Stimulated activated CD8-positive, alpha-beta memory T cell treated with anti-CD3 and anti-CD28 coated beads, Interleukin-12 subunit alpha, Interleukin-12 subunit beta, amount 100 ng/mL, for 24 hours (primary cell): ENCODE results near the gene PTRHD1.
"Not testable (repeated sequence)": the region's sequence is repeated elsewhere in the genome, so short reads cannot be mapped to it uniquely, and the experiment has no call there.

Experiments
- DNase-seq: peaks from one replicate; pipeline ENCODE4 v3.0.0-alpha.2; 2020; ENCODE audit errors: extremely low read depth

The PTRHD1 gene

GRCh38 chr2:24792874-24793760 lies at the start of gene PTRHD1, which contains the start of gene CENPO:
TSS of gene PTRHD1 (minus strand) at chr2:24793391. CDS start at chr2:24793377, 14 bp downstream.
TSS of gene CENPO (plus strand) at chr2:24793425. CDS start at chr2:24793920, 495 bp downstream.
- peak; percentile 87 for DNase-seq

GRCh38 chr2:24842081-24843050 lies 49.2 kb upstream of the PTRHD1 start:
- no peak for DNase-seq

GRCh38 chr2:24840962-24841945 lies 48.1 kb upstream of the PTRHD1 start:
- no peak for DNase-seq

- DNase-seq = no peak
Observed at GRCh38 chr2:24840164-24840869, 47.1 kb upstream of the PTRHD1 start.

GRCh38 chr2:24839729-24840128 lies 46.5 kb upstream of the PTRHD1 start:
- DNase-seq = no peak

- DNase-seq = no peak
Observed at GRCh38 chr2:24838541-24838940, 45.4 kb upstream of the PTRHD1 start.

GRCh38 chr2:24837996-24838513 lies 44.9 kb upstream of the PTRHD1 start:
- no peak for DNase-seq

GRCh38 chr2:24836706-24837105 lies 43.5 kb upstream of the PTRHD1 start:
- DNase-seq = no peak

- DNase-seq = no peak
Observed at GRCh38 chr2:24836206-24836605, 43.0 kb upstream of the PTRHD1 start.

GRCh38 chr2:24835411-24835810 lies 42.2 kb upstream of the PTRHD1 start:
- not testable (repeated sequence) for DNase-seq

- no peak for DNase-seq
Observed at GRCh38 chr2:24834733-24835395, 41.7 kb upstream of the PTRHD1 start.

- no peak for DNase-seq
Observed at GRCh38 chr2:24833821-24834732, 40.9 kb upstream of the PTRHD1 start.

- no peak for DNase-seq
Observed at GRCh38 chr2:24832931-24833701, 39.9 kb upstream of the PTRHD1 start.

- no peak for DNase-seq
Observed at GRCh38 chr2:24832521-24832920, 39.3 kb upstream of the PTRHD1 start.

- DNase-seq = no peak
Observed at GRCh38 chr2:24832073-24832461, 38.9 kb upstream of the PTRHD1 start.

- no peak for DNase-seq
Observed at GRCh38 chr2:24831221-24832072, 38.3 kb upstream of the PTRHD1 start.

- DNase-seq = no peak
Observed at GRCh38 chr2:24830786-24831185, 37.6 kb upstream of the PTRHD1 start.
